ENCODE measurements around the gene CBX1. TPM values are rescaled to one million over a fixed set of nuclear protein-coding genes. Genes with fewer than 3 reads are reported as not detected.

Gene CBX1
- total and polyA plus RNA-seq, 2 experiments from 2014 or later: 127 to 223 TPM

GRCh38 chr17:48084932-48085331 is 16.3 kb downstream of the CBX1 start:
- H3K4me1 ChIP-seq (ENCODE audit: insufficient read depth): no peaks in the 10 kb centered on the region
- no peaks in the 10 kb centered on the region for H3K9me2 ChIP-seq (ENCODE audit: insufficient read depth)
- no peak overlapping the region for H3K4me3 ChIP-seq
- H3K27ac Mint-ChIP-seq: no peak overlapping the region
- H3K27ac ChIP-seq (ENCODE audit: low read depth): no peak overlapping the region
- no peak for DNase-seq (ENCODE audit: low spot score)
- H4K20me1 ChIP-seq (replicated peaks; ENCODE audit: insufficient read depth): peaks cover 53% of the 10 kb centered on the region
- H3K9me3 Mint-ChIP-seq: no peaks in the 10 kb centered on the region
- H2AFZ ChIP-seq: no peak overlapping the region
- H3K4me2 ChIP-seq: no peak overlapping the region
- ATAC-seq: no peak
- peaks cover 7% of the 10 kb centered on the region; the same call in 2 of the 3 replicates for H3K36me3 Mint-ChIP-seq (ENCODE audit: low read depth)
- no peaks in the 10 kb centered on the region; the same call in none of the 2 replicates for H3F3A ChIP-seq (replicated peaks; ENCODE audit: low read depth)
- no peak overlapping the region for H3K4me3 Mint-ChIP-seq
- no peaks in the 10 kb centered on the region for H3K36me3 ChIP-seq (ENCODE audit: insufficient read depth)
- H3K27me3 Mint-ChIP-seq (ENCODE audit: insufficient read depth, low read depth, poor library complexity): peaks cover 2% of the 10 kb centered on the region
- H3K79me2 ChIP-seq (replicated peaks; ENCODE audit: insufficient read depth): peaks cover 94% of the 10 kb centered on the region
- no peaks in the 10 kb centered on the region; the same call in 2 of the 3 replicates for H3K4me1 Mint-ChIP-seq
- H3K27me3 ChIP-seq (ENCODE audit: insufficient read depth): no peaks in the 10 kb centered on the region
- TF ChIP-seq JUNB (IDR thresholded peaks at IDR 0.05; ENCODE audit: unreplicated experiment): no peak
- TF ChIP-seq NANOG (IDR thresholded peaks at IDR 0.05; ENCODE audit: borderline replicate concordance): no peak
- TF ChIP-seq EZH2 (IDR thresholded peaks at IDR 0.05; ENCODE audit: low read depth, unreplicated experiment): no peak
- no peak for TF ChIP-seq ZNF114 (CRISPR knock-in tag; IDR thresholded peaks at IDR 0.05)
- no peak for TF ChIP-seq CTCF (conservative IDR thresholded peaks at IDR 0.05; ENCODE audit: low read depth in 2 of 2)
- TF ChIP-seq STAT1 (IDR thresholded peaks at IDR 0.05; ENCODE audit: unreplicated experiment): no peak
- TF ChIP-seq ZNF331 (CRISPR knock-in tag; IDR thresholded peaks at IDR 0.05; ENCODE audit: low read depth): no peak
- no peak for TF ChIP-seq CREB1 (CRISPR knock-in tag; IDR thresholded peaks at IDR 0.05; ENCODE audit: low read depth)
- TF ChIP-seq ETS1 (IDR thresholded peaks at IDR 0.05): no peak

- 0 out of 2 replicates have a peak overlapping the region, but pooled peaks have one; percentile 66 for H3K27ac ChIP-seq (ENCODE audit: low read depth)
- Mint-ChIP-seq H3K4me3 (no peak overlapping the region), H3K27me3 (ENCODE audit: insufficient read depth, low read depth, poor library complexity) (peaks cover 2% of the 10 kb centered on the region), H3K36me3 (ENCODE audit: low read depth) (peaks cover 5% of the 10 kb centered on the region), H3K27ac (no peak overlapping the region), H3K4me1 (no peaks in the 10 kb centered on the region), H3K9me3 (no peaks in the 10 kb centered on the region)
- peaks cover 48% of the 10 kb centered on the region for H4K20me1 ChIP-seq (replicated peaks; ENCODE audit: insufficient read depth)
- no peaks in the 10 kb centered on the region for H3K36me3 ChIP-seq (ENCODE audit: insufficient read depth)
- no peak for ATAC-seq
- H3F3A ChIP-seq (replicated peaks; ENCODE audit: low read depth): peaks cover 2% of the 10 kb centered on the region
- H2AFZ ChIP-seq: no peak overlapping the region
- no peaks in the 10 kb centered on the region for H3K4me1 ChIP-seq (ENCODE audit: insufficient read depth)
- no peak overlapping the region for H3K4me2 ChIP-seq
- DNase-seq (ENCODE audit: low spot score): no peak
- no peak overlapping the region for H3K4me3 ChIP-seq
- H3K27me3 ChIP-seq (ENCODE audit: insufficient read depth): no peaks in the 10 kb centered on the region
- H3K9me2 ChIP-seq (ENCODE audit: insufficient read depth): no peaks in the 10 kb centered on the region
- peaks cover 92% of the 10 kb centered on the region for H3K79me2 ChIP-seq (replicated peaks; ENCODE audit: insufficient read depth)
- TF ChIP-seq NANOG (IDR thresholded peaks at IDR 0.05; ENCODE audit: borderline replicate concordance) (no peak), CREB1 (CRISPR knock-in tag; IDR thresholded peaks at IDR 0.05; ENCODE audit: low read depth) (no peak), CTCF (conservative IDR thresholded peaks at IDR 0.05; ENCODE audit: low read depth in 2 of 2) (no peak), ZNF462 (CRISPR knock-in tag; IDR thresholded peaks at IDR 0.05) (no peak), ZNF114 (CRISPR knock-in tag; IDR thresholded peaks at IDR 0.05) (no peak), EZH2 (IDR thresholded peaks at IDR 0.05; ENCODE audit: low read depth, unreplicated experiment) (no peak)
Observed at GRCh38 chr17:48081858-48082257, 19.4 kb downstream of the CBX1 start.

Data from GM23338 (cell line).